Hematopoietic multipotent progenitor cell treated with erythropoietin and hydrocortisone succinate and interleukin-3 and kit ligand, for 6 days (in vitro differentiated cells): ENCODE measurements around the gene IL17RB.

ENCODE experiments used
- DNase-seq: peaks from one replicate; pipeline ENCODE4 v3.0.0-alpha.2; 2015

IL17RB gene

GRCh38 chr3:53865732-53866499 is 19.5 kb downstream of the IL17RB start:
- no peak for DNase-seq

- peak; percentile 13 for DNase-seq
Measured at GRCh38 chr3:53880396-53881345, 34.3 kb downstream of the IL17RB start.

- peak; percentile 90 for DNase-seq
Measured at GRCh38 chr3:53881691-53882593, 35.6 kb downstream of the IL17RB start, which contains the start of gene ACTR8. Gene ACTR8 (minus strand): TSS chr3:53882152. CDS start chr3:53882101, 51 bp downstream.

GRCh38 chr3:53883008-53883407 is 36.6 kb downstream of the IL17RB start:
- no peak for DNase-seq

DNA sequence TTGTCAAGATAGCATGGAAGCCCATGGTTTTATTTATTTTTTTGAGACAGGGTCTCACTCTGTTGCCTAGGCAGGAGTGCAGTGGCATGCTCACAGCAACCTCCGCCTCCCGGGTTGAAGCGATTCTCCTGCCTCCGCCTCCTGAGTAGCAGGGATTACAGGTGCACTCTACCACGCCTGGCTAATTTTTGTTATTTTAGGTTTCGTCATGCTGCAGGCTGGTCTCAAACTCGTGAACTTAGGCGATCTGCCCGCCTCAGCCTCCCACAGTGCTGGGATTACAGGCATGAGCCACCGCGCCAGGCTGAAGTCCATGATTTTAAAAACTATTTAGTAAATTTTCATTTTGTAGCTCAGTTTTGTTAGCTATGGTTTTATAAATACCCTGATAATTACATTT is 38.3 kb downstream of the IL17RB start:
- no peak for DNase-seq

DNA sequence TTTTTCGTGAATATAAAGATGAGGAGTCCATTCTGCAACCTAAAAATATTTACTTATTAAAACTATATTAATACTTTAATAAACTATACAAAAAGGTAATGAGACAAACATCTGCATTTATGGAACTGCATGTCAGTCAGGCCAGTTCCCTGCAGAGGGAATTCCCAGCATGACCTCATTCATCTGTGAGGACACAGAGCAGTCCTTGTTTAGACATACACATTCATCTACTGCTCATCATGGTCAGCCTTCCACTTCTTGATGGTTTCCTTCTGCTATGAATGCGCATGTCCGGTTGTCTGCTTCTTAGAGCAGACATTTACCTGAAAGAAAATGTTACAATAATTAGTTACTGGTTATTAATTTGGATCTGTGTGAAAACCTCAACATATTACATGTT is 38.9 kb downstream of the IL17RB start:
- no peak for DNase-seq

DNA sequence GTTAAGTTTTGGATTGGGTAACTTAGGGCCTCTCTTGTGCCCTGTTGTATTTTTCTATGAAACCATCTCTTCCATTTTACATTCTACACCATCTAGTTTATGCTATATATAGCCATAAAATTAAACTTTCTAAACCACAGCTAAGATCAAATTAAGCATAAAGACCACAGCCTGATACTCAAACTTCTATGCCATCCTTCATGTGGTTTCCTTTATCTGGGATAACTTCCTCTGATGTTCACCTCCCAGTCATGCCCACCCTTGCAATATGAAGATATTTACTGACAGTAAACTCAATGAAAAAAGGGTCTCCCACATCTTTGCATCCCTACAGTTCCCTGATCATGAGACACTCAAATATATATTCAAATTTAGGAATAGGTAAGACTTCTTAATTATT is 41.1 kb downstream of the IL17RB start:
- DNase-seq: no peak

DNA sequence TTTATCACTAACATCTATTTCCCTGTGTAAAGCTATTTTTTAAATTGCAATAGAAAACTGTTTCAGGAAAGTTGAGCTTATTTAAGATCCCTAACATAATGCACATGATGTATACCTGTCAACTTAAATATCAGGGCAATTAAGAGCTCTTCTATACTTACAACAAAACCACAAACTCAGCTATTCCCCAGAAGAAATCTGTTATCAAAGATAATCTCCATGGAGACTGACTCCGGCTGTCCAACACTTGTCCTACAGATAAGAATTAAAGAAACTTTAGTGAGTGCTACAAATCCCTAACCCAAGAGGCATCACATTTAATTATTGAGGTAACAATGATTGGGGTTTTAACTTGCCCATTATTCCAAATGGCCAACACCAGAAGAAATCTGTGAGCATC is 41.9 kb downstream of the IL17RB start:
- DNase-seq: peak; percentile 83

DNA sequence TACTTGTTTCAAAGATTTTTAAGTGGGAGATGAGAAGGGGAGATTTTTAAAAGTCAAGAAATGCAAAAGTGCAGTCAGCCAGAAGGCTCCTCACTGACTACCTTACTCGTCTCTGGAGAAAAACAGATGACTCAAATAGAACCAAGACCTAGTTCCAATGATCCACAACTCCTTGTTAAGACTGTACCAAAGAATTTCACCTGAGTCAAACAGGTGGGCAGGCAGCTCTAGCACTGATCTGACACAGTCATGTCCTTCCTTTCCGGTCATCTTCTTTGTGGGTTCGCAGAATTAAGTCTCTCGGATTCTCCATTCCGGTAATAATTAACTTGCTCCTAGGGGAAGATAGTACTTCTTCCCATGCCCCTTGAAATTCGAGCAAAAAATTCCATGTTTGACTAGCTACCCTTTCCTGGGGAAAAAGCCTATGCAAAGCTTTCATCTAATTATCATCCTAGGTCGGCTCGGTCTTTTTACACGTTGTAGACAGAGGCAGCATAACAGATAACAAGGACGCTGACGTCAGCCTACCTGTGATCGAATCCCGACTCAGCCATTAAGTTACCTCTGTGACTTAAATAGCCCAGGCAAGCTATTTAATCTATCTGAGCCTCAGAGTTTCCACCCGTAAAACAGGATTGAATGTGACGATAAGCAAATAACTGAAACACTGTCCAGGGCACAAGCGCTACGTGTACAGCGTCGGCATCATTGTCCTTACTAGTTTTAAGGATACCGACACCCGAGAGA is 44.5 kb downstream of the IL17RB start:
- peak; percentile 69 for DNase-seq

DNA sequence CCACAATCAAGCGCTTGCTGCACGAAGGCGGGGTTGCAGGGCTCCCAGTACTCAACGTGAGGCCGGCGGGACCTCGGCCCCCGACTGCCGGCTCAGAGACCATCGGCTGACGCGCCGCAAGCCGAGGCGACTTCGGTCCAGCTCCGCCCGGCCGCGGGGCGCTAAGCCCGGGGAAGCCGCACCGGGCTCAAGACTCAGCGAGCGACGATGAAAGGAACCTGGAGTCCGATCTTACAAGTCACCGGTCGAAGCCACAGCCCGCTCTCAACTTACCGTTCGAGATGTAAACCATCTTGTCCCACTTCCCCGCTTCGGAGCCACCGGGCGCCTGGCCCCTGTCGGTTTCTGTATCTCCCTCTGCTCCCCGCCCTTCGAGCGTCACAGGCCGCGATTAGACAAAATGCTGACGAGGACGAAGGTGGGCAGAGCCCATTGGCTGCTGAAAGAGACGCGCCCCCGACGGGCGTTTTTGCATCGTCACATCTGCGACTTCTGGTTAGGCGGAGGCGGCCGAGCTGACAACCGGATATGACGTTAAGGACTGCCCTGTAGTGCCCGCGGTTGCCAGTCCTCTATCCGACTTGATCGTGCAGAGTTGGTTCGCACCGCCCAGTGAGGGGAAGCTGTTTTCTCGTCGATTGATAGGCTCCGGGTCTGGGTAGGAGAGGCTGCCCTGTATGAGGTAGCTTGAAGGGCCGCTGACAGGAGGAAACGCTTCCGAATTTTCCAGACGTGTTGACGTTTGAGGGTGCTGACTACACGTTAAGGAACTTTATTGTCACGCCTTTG is 45.3 kb downstream of the IL17RB start, which contains the start of gene SELENOK:
Gene SELENOK, minus strand, starts transcription at position 363 of the 789 bp plus-strand sequence.
- peak; percentile 99 for DNase-seq

DNA sequence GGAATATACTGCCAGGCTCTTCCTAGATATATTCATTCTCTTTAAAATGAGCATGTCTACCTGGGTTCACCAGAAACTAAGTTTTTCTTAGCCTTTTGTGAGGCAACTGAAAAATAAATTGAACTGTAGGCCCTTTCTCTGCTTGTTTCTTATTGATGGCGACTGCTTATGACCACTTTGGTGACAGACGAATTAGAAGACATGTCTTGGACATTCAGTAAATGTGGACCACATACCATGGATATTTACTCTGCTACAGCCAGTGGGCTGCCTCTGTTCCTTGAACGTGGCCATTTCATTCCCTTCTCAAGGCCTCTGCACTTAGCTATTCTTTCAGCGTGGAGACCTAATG is 45.9 kb downstream of the IL17RB start:
- DNase-seq: no peak

DNA sequence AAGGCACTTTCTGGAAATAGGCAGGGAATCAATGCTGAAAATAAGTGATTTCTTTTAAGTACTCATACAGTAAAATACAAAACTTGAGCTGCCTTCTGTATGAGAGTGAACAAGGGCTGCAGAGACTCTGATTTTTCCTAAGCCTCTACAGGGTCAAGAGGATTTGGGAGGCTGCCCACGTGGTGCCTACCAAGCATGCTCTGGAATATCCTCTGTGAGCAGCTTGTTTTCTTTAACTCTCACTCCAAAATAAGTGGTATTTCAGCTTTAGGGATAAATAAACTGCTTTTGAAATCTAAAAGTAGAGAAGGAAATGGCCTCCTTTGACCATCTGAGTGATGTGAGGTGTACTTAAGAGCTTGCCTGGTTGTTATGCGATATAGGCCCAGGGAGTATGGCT is 53.4 kb downstream of the IL17RB start:
- no peak for DNase-seq

GRCh38 chr3:53900666-53901331 is 54.4 kb downstream of the IL17RB start:
- no peak for DNase-seq

- DNase-seq: no peak
Measured at GRCh38 chr3:53902067-53902466, 55.7 kb downstream of the IL17RB start.

DNA sequence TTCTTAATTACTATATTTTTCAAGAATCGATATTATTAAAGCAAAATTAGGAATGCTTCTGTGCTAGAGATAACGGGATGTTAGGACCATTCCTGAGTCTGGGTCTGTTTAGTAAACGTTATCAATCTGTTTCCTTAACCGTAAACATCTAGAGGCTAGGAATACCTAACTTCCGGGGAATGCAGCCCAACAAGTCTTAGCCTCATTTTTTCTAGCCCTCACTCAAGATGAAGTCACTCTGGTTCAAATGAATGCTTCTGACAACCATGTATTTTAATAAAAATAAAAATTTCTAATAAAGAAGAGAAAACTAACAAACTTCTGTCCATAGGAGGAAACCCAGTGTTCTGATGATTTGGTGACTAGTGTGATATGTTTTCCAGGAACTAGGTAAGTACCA is 56.3 kb downstream of the IL17RB start:
- DNase-seq: no peak

GRCh38 chr3:53913401-53913800 is 67.0 kb downstream of the IL17RB start:
- no peak for DNase-seq
